ENCODE measurements around the gene KDM6A. TPM values are rescaled to one million over a fixed set of nuclear protein-coding genes. Genes with fewer than 3 reads are reported as not detected.

KDM6A gene
- total RNA-seq, 1 experiment from 2014 or later, result 21.0 TPM

GRCh38 chrX:44952329-44953027 is 79.5 kb downstream of the KDM6A start (continued):
- no peak for TF ChIP-seq REST (IDR thresholded peaks at IDR 0.05; ENCODE audit: low read depth)

- Histone ChIP-seq H3K9me2 (ENCODE audit: insufficient read depth) (no peaks in the 10 kb centered on the region), H3K4me1 (ENCODE audit: control insufficient read depth in 1 of 2, insufficient read depth in 2 of 2, low read length in 2 of 2) (no peaks in the 10 kb centered on the region; a peak in 1 of 4 replicates), H3K9ac (ENCODE audit: low read length) (no peak overlapping the region), H2AFZ (ENCODE audit: low read depth, low read length, poor library complexity, severe bottlenecking) (no peak overlapping the region), H4K20me1 (ENCODE audit: insufficient read depth) (no peaks in the 10 kb centered on the region), H3K4me2 (ENCODE audit: low read length) (no peak overlapping the region), H3K27me3 (ENCODE audit: insufficient read depth, low read length) (no peaks in the 10 kb centered on the region), H3K4me3 (replicated peaks in 1 of 2; ENCODE audit: low read depth in 1 of 2, low read length in 2 of 2) (no peak overlapping the region), H3K79me2 (ENCODE audit: insufficient read depth, low read length) (peaks cover 88% of the 10 kb centered on the region), H3K36me3 (ENCODE audit: control insufficient read depth in 1 of 2, insufficient read depth in 2 of 2, low read length in 2 of 2) (no peaks in the 10 kb centered on the region), H3K27ac (ENCODE audit: low read depth, low read length) (no peak overlapping the region), H3K9me3 (ENCODE audit: control insufficient read depth in 1 of 2, insufficient read depth in 1 of 2, low read depth in 1 of 2, low read length in 2 of 2) (no peaks in the 10 kb centered on the region)
- RAD21 ChIA-PET (ENCODE audit: low non-redundant PET in 1 of 2, low total read pairs in 2 of 2, uncharacterized antibody in 2 of 2, unreplicated experiment in 2 of 2), result no interaction called here
- intact Hi-C loops (cut with micrococcal nuclease), result no loop called here
- TF ChIP-seq, protein P1, sequence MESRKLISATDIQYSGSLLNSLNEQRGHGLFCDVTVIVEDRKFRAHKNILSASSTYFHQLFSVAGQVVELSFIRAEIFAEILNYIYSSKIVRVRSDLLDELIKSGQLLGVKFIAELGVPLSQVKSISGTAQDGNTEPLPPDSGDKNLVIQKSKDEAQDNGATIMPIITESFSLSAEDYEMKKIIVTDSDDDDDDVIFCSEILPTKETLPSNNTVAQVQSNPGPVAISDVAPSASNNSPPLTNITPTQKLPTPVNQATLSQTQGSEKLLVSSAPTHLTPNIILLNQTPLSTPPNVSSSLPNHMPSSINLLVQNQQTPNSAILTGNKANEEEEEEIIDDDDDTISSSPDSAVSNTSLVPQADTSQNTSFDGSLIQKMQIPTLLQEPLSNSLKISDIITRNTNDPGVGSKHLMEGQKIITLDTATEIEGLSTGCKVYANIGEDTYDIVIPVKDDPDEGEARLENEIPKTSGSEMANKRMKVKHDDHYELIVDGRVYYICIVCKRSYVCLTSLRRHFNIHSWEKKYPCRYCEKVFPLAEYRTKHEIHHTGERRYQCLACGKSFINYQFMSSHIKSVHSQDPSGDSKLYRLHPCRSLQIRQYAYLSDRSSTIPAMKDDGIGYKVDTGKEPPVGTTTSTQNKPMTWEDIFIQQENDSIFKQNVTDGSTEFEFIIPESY (IDR thresholded peaks at IDR 0.05; ENCODE audit: extremely low read depth, insufficient replicate concordance, low read length), result no peak
- TF ChIP-seq EZH2 (IDR thresholded peaks at IDR 0.05) (no peak), EZH2phosphoT487 (IDR thresholded peaks at IDR 0.05; ENCODE audit: borderline replicate concordance) (no peak), ZFX (IDR thresholded peaks at IDR 0.05) (no peak), ATF3 (IDR thresholded peaks at IDR 0.05) (no peak), CBX3 (IDR thresholded peaks at IDR 0.05; ENCODE audit: low read depth) (no peak), MAX (IDR thresholded peaks at IDR 0.05) (no peak), CEBPB (IDR thresholded peaks at IDR 0.05; ENCODE audit: low read depth) (no peak), RAD21 (IDR thresholded peaks at IDR 0.05; ENCODE audit: low read depth) (no peak), YY1 (IDR thresholded peaks at IDR 0.05; ENCODE audit: extremely low read depth, insufficient replicate concordance, low read depth, low read length) (no peak), JUND (IDR thresholded peaks at IDR 0.05) (no peak), ELF1 (IDR thresholded peaks at IDR 0.05; ENCODE audit: borderline replicate concordance, low read depth) (no peak), EGR1 (IDR thresholded peaks at IDR 0.05; ENCODE audit: low read depth) (no peak)
- DNase-seq (ENCODE audit: low read depth, low spot score) (no peak), ATAC-seq (no peak)
- CTCF ChIA-PET, result no interaction called here
- POLR2A ChIA-PET, result no interaction called here
- BruUV-seq (replicated peaks), result no TSS peak
These were observed 80.9 kb downstream of the KDM6A start for GRCh38 chrX:44953734-44954502.

All from HCT116 (cell line).